GM12892 (cell line): ENCODE results near the gene NTMT1.

Source experiments
- DNase-seq: peaks from one replicate; pipeline ENCODE4 v3.0.0; 2011; ENCODE audit not compliant: insufficient read length
- FAIRE-seq: peaks from 2 replicates; lab custom pipeline; 2011; peaks lifted over from hg19 to GRCh38; lab: Jason Lieb, UNC
- POLR2A ChIP-seq: IDR thresholded peaks from 2 replicates; pipeline ENCODE4 v1.6.1; 2011; ENCODE audit warnings: low read depth, low read length, control low read depth
- POLR2AphosphoS5 ChIP-seq: IDR thresholded peaks from 2 replicates; pipeline ENCODE4 v1.6.1; 2011; ENCODE audit warnings: low read depth, low read length, control low read depth
- TAF1 ChIP-seq: IDR thresholded peaks from 2 replicates; pipeline ENCODE4 v1.6.1; 2011; ENCODE audit warnings: low read depth, mild to moderate bottlenecking, control low read depth, low read length, borderline replicate concordance

The NTMT1 gene

DNA sequence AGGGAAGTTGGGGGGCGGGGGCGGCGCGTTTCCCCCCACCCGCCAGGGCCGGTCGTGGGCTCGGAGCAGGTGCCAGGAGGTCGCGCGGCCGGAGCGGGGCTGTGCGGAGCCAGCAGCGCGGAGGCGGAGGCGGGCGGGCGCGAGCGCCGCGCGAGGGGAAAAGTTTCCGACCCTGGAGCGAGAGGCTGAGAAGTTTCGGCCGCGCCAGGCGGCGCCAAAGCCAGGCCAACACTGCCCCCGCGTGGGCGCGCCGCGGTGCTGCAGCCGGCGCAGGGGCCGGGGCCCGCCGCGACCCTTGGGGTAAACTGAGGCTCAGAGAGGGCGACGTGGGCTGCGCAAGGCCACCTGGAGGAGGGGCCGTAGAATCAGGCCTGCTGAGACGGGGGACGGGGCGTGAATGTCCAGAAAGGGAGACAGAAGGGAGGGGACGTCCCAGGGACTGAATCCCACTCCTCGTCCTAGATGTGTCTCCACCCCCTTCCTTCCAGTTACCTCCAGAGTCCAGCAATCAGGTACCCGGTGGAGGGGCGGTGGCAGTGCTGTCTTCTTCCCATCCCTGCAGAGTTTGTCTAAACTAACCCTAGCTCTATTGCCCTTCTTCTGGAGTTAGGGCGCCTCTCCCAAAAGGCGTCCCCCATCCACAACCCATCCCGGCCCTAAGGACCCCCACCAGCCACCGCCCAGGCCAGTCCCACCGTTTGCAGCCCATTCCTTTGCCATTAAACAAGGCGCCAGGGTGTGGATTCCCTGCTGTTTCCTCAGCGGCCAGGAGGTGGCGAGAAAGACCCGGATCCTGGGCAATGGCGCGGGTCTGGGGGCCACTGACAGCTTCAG is 15.3 kb upstream of the NTMT1 start:
- FAIRE-seq (peak; percentile 84), DNase-seq (peak; percentile 86)
- TF ChIP-seq POLR2AphosphoS5 (no peak), TAF1 (no peak)

DNA sequence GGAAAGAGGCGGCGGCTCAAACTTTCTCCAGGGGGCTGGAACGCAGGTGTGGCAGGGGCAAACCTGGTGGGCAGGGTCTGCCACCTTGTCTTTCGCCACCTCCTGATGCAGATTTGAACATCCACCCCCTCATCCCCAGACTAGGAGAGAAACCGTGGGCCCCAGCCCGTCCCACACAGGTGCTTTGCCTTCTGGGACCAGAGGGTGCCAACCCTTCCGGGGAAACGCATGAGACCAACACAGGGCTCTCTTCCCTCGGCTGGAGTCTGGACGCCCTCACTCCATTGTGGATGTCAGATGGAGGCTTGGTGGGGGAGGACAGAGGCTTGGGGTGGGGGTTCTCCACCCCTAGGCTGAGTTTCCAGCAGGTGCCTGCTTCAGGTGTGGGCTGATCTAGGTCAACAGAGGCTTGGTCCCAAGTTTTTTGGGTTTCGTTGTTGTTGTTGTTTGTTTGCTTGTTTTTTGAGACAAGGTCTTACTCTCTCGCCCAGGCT is 14.6 kb upstream of the NTMT1 start:
- FAIRE-seq (no peak), DNase-seq (no peak)
- TF ChIP-seq TAF1 (no peak), POLR2A (no peak), POLR2AphosphoS5 (no peak)

DNA sequence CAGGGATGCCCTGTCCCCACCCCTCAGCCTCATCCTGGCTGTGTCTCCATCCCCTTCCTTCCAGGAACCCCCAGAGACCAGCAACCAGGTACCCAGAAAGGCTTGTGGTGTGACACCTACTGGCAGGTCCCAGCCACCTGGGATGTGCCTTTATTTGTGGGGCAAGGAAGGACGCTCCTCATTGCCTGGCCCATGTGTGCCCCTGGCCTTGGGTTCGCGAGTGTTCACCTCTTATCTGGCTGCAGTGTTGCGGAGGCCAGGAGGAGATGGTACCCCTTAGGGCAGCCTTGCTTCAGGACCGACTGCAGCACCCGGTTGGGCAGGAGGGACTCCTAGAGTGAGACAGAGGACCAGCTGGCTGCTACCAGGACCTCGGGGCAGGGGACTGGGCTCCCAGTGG is 13.8 kb upstream of the NTMT1 start:
- DNase-seq (no peak), FAIRE-seq (no peak)
- no peak for TF ChIP-seq TAF1
- no peak for TF ChIP-seq POLR2AphosphoS5
- no peak for TF ChIP-seq POLR2A

DNA sequence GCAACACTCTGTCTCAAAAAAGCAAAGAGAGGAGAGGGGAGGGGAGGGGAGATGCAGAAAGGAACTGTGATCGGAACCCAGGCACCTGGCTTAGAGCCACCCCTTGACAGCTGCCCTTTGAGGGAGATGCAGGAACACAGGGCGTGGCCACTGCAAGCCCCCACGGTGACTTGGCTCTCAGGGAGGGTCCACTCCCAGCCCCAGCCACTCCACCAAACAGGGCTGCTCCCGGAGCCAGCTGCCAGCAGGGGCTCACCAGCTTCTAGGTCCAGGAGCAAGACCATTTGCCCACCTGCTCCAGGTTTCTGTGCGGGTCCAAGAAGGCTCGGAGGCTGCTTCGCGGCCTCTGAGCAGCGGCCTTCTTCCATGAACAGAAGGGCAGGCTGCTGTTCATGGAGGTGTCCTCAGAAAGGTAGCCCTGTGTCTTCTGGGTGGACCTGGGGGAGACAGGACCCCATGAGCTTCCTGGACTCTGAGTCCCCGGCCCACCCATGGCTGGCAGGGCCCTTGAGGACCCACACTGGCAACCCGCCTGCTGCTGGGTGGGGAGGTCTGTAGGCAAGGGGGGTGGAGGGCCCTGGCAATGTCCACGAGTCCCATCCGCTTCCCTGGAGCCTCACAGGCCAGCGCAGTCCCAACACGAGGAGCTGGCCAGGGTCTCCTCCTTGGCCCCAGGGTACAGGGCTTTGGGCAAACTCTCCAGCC is 13.0 kb upstream of the NTMT1 start:
- DNase-seq (no peak), FAIRE-seq (no peak)
- TF ChIP-seq TAF1, result no peak
- TF ChIP-seq POLR2A, result no peak
- TF ChIP-seq POLR2AphosphoS5, result no peak

DNA sequence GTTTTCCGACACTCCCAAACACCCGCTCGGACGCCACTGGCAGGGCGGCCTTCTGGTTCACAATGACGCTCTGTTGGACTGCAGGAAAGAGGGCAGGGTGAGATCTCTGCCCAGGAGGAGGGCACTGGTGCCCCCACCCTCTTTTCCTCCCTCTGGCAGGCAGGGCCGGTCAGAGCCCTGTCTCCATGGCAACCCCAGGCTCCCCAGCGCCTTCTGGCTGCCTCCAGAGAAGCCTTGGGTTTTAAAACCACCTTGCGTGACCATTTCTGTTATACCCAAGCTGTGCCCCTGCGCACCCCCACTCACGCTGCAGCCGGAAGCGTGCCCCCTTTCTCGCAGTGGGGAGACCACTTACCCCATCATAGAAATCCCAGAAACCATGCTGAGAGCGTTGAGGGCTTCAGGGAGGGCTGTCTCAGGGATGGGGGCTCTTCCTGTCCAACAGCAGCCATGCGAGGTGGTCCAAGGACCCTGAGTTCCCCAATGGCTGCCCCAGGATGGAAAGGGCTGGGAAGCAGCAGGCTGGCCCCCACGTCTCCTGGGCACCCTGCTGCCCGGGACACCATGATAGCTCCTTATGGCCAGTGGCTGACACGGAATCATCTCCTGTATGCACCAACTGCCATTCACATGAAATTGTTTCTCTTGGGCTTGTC is 12.3 kb upstream of the NTMT1 start:
- FAIRE-seq, result no peak
- DNase-seq, result no peak
- TF ChIP-seq TAF1, result no peak
- no peak for TF ChIP-seq POLR2A

DNA sequence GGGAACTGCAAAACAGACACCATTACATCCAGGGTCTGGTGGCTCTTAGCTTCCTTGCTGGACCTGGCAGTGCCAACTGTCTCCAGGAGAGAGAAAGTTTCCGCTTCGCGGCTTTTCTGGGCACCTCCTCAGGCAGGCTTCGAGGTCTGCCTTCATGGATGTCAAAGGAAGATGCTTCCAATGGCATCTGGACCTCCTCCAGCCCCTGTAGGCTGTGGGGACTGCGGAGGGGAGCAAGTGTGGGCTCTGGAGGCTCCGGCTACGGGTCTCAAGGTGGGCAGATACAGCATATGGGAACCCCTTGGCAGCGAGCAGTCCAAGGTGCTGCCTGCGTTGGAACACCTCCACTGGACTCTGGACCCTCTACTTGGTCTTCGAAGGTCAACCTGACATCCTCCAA is 11.0 kb upstream of the NTMT1 start:
- TF ChIP-seq POLR2AphosphoS5, result no peak
- FAIRE-seq (no peak), DNase-seq (no peak)

DNA sequence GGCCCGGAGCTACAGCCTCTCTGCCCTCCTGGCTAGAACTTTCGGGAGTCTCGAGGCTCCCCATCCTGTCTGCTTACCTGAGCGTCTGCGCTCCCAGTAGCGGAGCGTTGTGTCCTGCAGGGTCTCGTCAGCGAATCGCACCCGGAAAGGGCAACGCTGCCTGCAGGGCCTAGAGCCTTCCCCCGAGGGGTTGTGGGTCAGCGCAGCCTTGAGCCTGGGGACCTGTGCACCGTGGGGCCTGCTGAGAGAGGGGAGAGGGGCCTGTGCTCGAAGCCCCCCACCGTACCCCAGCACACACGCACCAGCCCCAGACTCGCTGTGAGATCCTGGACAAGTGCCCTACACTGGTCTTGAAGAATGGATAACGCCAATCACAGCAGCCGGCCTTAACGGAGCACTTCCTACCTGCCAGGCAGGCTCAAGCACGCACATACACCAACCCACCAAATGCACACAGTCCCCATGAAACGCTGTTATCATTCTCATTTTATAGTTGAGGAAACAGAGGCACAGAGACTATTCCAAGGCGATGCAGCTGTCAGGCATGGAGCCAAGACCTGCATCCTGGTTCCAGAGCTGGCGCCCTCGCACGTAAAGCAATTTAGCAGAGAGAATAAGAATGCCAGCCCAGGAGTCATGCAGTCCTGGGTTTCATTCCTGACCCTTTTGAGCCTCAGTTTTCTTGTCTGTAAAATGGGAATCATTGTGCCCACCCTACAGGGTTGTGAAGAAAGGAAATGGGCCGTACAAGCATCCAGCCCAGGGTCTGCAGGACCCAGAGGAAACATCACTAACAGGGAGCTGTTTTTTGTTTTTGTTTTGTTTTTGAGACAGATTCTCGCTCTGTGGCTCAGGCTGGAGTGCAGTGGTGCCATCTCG is 10.3 kb upstream of the NTMT1 start:
- TF ChIP-seq POLR2AphosphoS5 (no peak), POLR2A (no peak), TAF1 (no peak)
- DNase-seq (no peak), FAIRE-seq (no peak)

DNA sequence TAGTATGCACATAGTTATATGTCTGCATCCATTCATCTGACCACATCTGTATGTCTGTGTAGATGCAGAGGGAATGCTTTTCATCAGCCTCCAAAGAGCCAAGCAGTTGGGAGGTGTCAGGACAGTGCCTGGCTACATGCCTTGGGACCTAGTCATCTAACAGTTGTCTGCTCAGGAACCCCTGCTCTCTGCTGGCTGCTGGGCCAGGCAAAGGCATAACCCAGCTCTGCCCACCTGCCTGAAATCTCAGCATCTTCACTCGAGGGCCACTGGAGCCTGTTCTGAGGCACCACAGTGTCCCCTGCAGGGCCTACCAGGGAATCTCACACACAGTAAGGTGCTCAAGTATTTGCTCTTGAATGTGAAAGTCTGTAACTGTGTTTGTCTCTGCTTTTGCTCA is 8.8 kb upstream of the NTMT1 start:
- DNase-seq (no peak), FAIRE-seq (no peak)
- no peak for TF ChIP-seq POLR2AphosphoS5
- no peak for TF ChIP-seq TAF1
- TF ChIP-seq POLR2A, result no peak

DNA sequence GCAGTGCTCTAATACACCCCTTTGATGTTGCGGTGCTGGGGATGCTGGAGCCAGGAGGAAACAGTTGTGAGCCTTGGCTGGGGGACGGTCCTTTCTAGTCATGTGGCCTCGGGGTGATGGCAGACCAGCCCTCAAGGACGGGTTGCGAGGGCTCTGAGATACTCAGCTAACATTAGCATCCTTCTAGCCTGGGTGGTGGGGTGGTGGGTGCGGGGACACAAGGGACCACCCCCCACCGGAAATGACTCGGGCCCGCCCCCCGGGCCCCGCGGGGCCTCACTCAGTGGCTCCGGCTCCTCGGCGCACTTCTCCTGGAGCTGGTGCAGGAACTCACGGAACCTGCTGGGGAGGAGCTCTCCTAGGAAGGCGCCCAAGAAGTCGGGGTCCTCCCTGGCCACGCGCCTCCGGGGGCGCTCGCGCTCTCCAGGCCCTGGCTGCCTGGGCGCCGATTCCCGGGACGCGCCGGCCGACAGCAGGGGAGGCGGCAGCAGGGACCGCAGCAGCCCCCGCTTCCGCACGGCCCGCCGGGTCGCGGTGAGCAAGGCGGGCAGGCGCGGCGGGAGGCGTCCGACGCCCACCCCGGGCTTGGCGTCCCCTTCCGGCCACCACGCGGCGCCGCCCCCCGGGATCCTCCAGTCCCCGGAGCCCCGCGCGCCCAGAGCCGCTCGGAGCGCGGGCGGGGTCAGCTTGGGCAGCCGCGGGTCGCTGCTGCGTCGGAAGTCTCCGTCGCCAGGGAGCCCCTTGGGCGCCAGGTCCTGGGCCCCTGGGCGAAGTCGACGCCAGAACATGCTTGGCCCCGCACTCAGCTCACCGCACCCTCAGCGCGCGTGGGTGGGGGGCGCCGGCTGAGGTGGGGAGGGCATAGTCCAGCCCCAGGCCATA is 5.9 kb upstream of the NTMT1 start:
- TF ChIP-seq TAF1, result no peak
- TF ChIP-seq POLR2A, result no peak
- no peak for TF ChIP-seq POLR2AphosphoS5
- FAIRE-seq (no peak), DNase-seq (no peak)

DNA sequence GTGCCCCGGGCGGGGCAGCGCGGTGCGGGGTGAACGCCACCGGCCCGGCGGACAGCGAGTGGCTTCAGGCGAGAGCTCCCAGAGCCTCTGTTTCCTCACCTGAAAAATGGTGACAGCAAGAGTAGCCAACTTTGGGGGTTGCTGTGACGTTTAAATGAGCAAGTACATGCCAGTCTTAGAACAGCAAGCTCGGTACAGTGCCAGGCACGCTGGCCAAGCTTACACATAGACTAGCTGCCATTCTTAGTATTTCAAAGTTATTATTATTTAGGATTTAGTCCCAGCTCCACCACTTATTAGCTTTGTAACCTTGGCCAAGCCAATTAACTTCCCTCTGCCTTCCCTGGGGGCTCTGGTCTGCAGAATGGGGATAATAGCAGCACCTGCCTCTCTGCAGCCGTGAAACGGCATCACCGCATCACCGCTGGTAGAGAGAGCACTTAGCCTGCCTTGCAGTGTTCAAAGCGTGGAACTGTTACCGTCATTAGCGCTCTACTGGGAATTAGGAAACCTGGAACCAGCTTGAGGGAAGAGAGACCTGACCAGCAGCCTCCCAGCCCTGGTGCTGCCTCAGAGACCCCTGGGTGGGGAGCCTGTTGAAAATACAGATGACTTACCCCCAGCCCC is 5.2 kb upstream of the NTMT1 start, which contains the start of gene C9orf50:
Gene C9orf50, minus strand, starts transcription at position 433 of the 627 bp plus-strand sequence. CDS start 527 bp downstream, outside the sequence.
- DNase-seq (no peak), FAIRE-seq (no peak)
- TF ChIP-seq POLR2A, result no peak
- TF ChIP-seq TAF1, result no peak
- no peak for TF ChIP-seq POLR2AphosphoS5
